B cell (primary cell): ENCODE measurements around the gene DNAAF1. TPM values are rescaled to one million over a fixed set of nuclear protein-coding genes. Genes with fewer than 3 reads are reported as not detected.

Source experiments
- ATAC-seq: fragments of 200-7000 bp; cut with Tn5 transposase; one replicate; pipeline ENCODE4 v1.10.0; 2021; ENCODE audit warnings: low read depth, mild to moderate bottlenecking, moderate number of reproducible peaks, moderate library complexity
- CTCF ChIA-PET: fragments of 350-600 bp; sonication (Branson Sonifier 250); formaldehyde crosslinking; loops from one replicate; lab custom pipeline; 2021; ENCODE audit warnings: antibody characterized with exemption, inconsistent platforms; lab: Charles Lee
- POLR2A ChIA-PET: fragments of 350-600 bp; sonication (Branson Sonifier 250); formaldehyde crosslinking; loops from one replicate; lab custom pipeline; 2021; ENCODE audit warnings: antibody characterized with exemption; lab: Charles Lee
- DNase-seq: peaks from one replicate; pipeline ENCODE4 v3.0.0; 2013
- H2AFZ ChIP-seq: 2 replicates; pipeline ENCODE4 v1.6.1; 2012; ENCODE audit warnings: mild to moderate bottlenecking, low read depth, low read length; ENCODE audit not compliant: insufficient read depth, poor library complexity, severe bottlenecking
- H3K27ac ChIP-seq, 2 donors: 1 replicate in 1 of 2; 2 replicates in 1 of 2; pipeline ENCODE4 v1.5.1; 2012 to 2013; ENCODE audit warnings: low read length in 2 of 2, mild to moderate bottlenecking in 2 of 2, moderate library complexity in 1 of 2
- H3K27me3 ChIP-seq, 4 experiments: fragments of 200-600 bp in 1 of 4; sonication (generic) in 1 of 4; replicated peaks in 1 of 4; 1 replicate in 2 of 4; 2 replicates in 2 of 4; pipeline versions ENCODE4 v1.6.1 to v1.7.0; 2013 to 2016; ENCODE audit warnings: low read length in 3 of 4, mild to moderate bottlenecking in 2 of 4, mixed read lengths in 1 of 4, moderate library complexity in 1 of 4; ENCODE audit not compliant: insufficient read depth in 4 of 4, control insufficient read depth in 3 of 4; ENCODE audit errors: control extremely low read depth in 1 of 4
- H3K36me3 ChIP-seq, 2 experiments: replicated peaks in 1 of 2; 1 replicate in 1 of 2; 2 replicates in 1 of 2; pipeline versions ENCODE4 v1.6.1 to v1.7.1; 2013; ENCODE audit warnings: low read length in 1 of 2; ENCODE audit not compliant: insufficient read depth in 2 of 2, control insufficient read depth in 1 of 2; ENCODE audit errors: control extremely low read depth in 1 of 2, extremely low read depth in 1 of 2
- H3K4me1 ChIP-seq, 2 donors: fragments of 200-600 bp in 1 of 2; sonication (generic) in 1 of 2; 1 replicate in 1 of 2; 2 replicates in 1 of 2; pipeline versions ENCODE4 v1.5.1 to v1.6.1; 2013 to 2017; ENCODE audit warnings: low read length in 2 of 2; ENCODE audit not compliant: control insufficient read depth in 2 of 2, insufficient read depth in 2 of 2
- H3K4me2 ChIP-seq: replicated peaks from 2 replicates; pipeline ENCODE3; 2012; ENCODE audit warnings: mild to moderate bottlenecking, low read depth, low read length; ENCODE audit not compliant: poor library complexity, severe bottlenecking
- H3K4me3 ChIP-seq, 5 experiments: fragments of 200-600 bp in 1 of 5; sonication (generic) in 1 of 5; 1 replicate in 3 of 5; 2 replicates in 2 of 5; pipeline versions ENCODE4 v1.5.1 to v1.7.0; 2011 to 2016; ENCODE audit warnings: low read length in 4 of 5, mild to moderate bottlenecking in 4 of 5, low read depth in 2 of 5, control low read depth in 1 of 5, moderate library complexity in 1 of 5; ENCODE audit not compliant: insufficient read depth in 1 of 5; ENCODE audit errors: control extremely low read depth in 1 of 5, extremely low read depth in 1 of 5
- H3K79me2 ChIP-seq: fragments of 200-600 bp; sonication (generic); one replicate; pipeline ENCODE4 v1.6.0; 2016; ENCODE audit warnings: low read length; ENCODE audit not compliant: control insufficient read depth, insufficient read depth
- H3K9ac ChIP-seq: fragments of 200-600 bp; sonication (generic); 2 replicates; pipeline ENCODE4 v1.6.1; 2017; ENCODE audit warnings: mild to moderate bottlenecking, low read length, moderate library complexity
- H3K9me3 ChIP-seq, 3 donors: one replicate each; pipeline versions ENCODE4 v1.6.1 to v1.7.1; 2013; ENCODE audit warnings: low read length in 2 of 3; ENCODE audit not compliant: control insufficient read depth in 2 of 3, insufficient read depth in 1 of 3; ENCODE audit errors: control extremely low read depth in 1 of 3
- H4K20me1 ChIP-seq: 2 replicates; pipeline ENCODE4 v1.6.0; 2012; ENCODE audit warnings: mild to moderate bottlenecking, low read length; ENCODE audit not compliant: insufficient read depth, control insufficient read depth, poor library complexity, severe bottlenecking
- H3K27ac Mint-ChIP-seq: one replicate; pipeline ENCODE4 v1.8.0; 2021; ENCODE audit warnings: mixed read lengths
- H3K27me3 Mint-ChIP-seq: one replicate; pipeline ENCODE4 v1.8.0; 2021; ENCODE audit warnings: mixed read lengths
- H3K4me1 Mint-ChIP-seq: one replicate; pipeline ENCODE4 v1.8.0; 2021; ENCODE audit warnings: mixed read lengths
- H3K4me3 Mint-ChIP-seq: one replicate; pipeline ENCODE4 v1.8.0; 2021; ENCODE audit warnings: mixed read lengths
- H3K9me3 Mint-ChIP-seq: one replicate; pipeline ENCODE4 v1.8.0; 2022; ENCODE audit warnings: mixed read lengths; ENCODE audit not compliant: insufficient read depth
- CTCF ChIP-seq: fragments of 200-600 bp; IDR thresholded peaks from one replicate; pipeline ENCODE4 v1.8.0; 2022; ENCODE audit warnings: antibody characterized with exemption, mild to moderate bottlenecking
- EZH2 ChIP-seq: IDR thresholded peaks from 2 replicates; pipeline ENCODE4 v1.6.1; 2012; ENCODE audit warnings: borderline replicate concordance, low read depth, mild to moderate bottlenecking, moderate library complexity, low read length; ENCODE audit not compliant: insufficient read depth, poor library complexity, severe bottlenecking
- WGBS: methylation state at CpG from one replicate; pipeline ENCODE4 v1.1.5; 2013; ENCODE audit warnings: missing lambda C conversion rate; ENCODE audit not compliant: insufficient coverage; 5-methylcytosine and 5-hydroxymethylcytosine counted together
- intact Hi-C: fragments of 100-400 bp; cut with micrococcal nuclease; formaldehyde crosslinking; loops from one replicate; pipeline ENCODE4 v1.10.0; 2022
- polyA plus RNA-seq: library from polyadenylated mRNA; depleted of rRNA; stranded (reverse); fragments of >200 nt; gene quantifications from 2 replicates; pipeline ENCODE4 v1.2.3, GENCODE V29; 2012
- total RNA-seq, 2 donors: library from RNA; stranded (reverse); fragments of 120-200 nt in 1 of 2; gene quantifications; 1 replicate in 1 of 2; 2 replicates in 1 of 2; pipeline versions ENCODE4 v1.2.3 to v1.2.4, GENCODE V29; 2013 to 2022

DNAAF1 gene
- total and polyA plus RNA-seq, 2 donors (not counting 1 experiment from before 2014, with no cell fraction given), result 0.24 to 0.30 TPM

- intact Hi-C loops, result no loop called here
- no peaks in the 10 kb centered on the region for H3K9me3 ChIP-seq
- DNase-seq, result peak; percentile 6
- H3K4me1 Mint-ChIP-seq, result peaks cover 6% of the 10 kb centered on the region
- H3K4me3 Mint-ChIP-seq, result no peak overlapping the region
- H3K9ac ChIP-seq, result no peak overlapping the region
- peak overlapping the region; percentile 32 for H3K27ac Mint-ChIP-seq
- ChIA-PET CTCF (interaction anchor here (1.1 to 1.2 kb wide), 2 partner anchors 8 to 95 kb away, joined by 3 to 4 read pairs; partner anchors contain the start of gene TAF1C), POLR2A (no interaction called here)
- H3K4me3 ChIP-seq, result no peak overlapping the region
- H3K4me1 ChIP-seq, result peaks cover 0 to 3% of the 10 kb centered on the region in 2 donors
- H3K36me3 ChIP-seq, result peaks cover 0 to 56% of the 10 kb centered on the region in 2 experiments
- ATAC-seq, result no peak
- no peaks in the 10 kb centered on the region for H3K27me3 Mint-ChIP-seq
- TF ChIP-seq CTCF, result no peak
- TF ChIP-seq EZH2, result no peak
- H3K79me2 ChIP-seq, result peaks cover 8% of the 10 kb centered on the region
- WGBS, result 97% methylated on average over 28 of the region's 28 CpGs
- H3K27me3 ChIP-seq, result no peaks in the 10 kb centered on the region
- H3K9me3 Mint-ChIP-seq, result no peaks in the 10 kb centered on the region
- no peak overlapping the region for H3K27ac ChIP-seq
- H4K20me1 ChIP-seq, result peaks cover 6% of the 10 kb centered on the region
- no peak overlapping the region for H3K4me2 ChIP-seq
- no peak overlapping the region for H2AFZ ChIP-seq
Measured at GRCh38 chr16:84178892-84179611, 33.9 kb downstream of the DNAAF1 start.
